Retinal pigment epithelial cell (primary cell): ENCODE data around the gene CLCNKA.

ENCODE experiments used
- DNase-seq: peaks from one replicate; pipeline ENCODE4 v3.0.0-alpha.2; 2010; ENCODE audit warnings: low read depth
- H3K4me3 ChIP-seq: 2 replicates; pipeline ENCODE4 v1.5.1; 2011; ENCODE audit warnings: mild to moderate bottlenecking, low read length, control low read depth, moderate library complexity
- TF ChIP-seq, protein P1 (sequence below): conservative IDR thresholded peaks from 2 replicates; pipeline ENCODE4 v1.5.1; 2011; ENCODE audit warnings: low read depth, low read length, control low read depth, inconsistent platforms

The CLCNKA gene

DNA sequence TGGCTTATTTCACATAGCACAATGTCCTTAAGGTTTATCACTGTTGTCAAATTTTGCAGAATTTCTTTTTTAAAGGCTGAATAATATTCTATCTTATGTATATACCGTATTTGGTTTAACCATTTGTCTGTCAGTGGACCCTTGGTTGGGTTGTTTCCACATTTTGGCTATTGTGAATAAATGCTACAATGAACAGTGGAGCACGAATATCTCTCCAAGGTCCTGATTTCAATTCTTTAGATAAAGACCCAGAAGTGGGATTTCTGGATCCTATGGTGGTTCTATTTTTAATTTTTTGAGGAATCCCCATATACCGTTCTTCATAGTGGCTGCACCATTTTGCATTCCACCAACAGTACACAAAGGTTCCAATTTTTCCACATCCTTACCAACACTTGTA is 40.2 kb upstream of the CLCNKA start:
- no peak for DNase-seq
- H3K4me3 ChIP-seq: no peak overlapping the region
- TF ChIP-seq, protein P1, sequence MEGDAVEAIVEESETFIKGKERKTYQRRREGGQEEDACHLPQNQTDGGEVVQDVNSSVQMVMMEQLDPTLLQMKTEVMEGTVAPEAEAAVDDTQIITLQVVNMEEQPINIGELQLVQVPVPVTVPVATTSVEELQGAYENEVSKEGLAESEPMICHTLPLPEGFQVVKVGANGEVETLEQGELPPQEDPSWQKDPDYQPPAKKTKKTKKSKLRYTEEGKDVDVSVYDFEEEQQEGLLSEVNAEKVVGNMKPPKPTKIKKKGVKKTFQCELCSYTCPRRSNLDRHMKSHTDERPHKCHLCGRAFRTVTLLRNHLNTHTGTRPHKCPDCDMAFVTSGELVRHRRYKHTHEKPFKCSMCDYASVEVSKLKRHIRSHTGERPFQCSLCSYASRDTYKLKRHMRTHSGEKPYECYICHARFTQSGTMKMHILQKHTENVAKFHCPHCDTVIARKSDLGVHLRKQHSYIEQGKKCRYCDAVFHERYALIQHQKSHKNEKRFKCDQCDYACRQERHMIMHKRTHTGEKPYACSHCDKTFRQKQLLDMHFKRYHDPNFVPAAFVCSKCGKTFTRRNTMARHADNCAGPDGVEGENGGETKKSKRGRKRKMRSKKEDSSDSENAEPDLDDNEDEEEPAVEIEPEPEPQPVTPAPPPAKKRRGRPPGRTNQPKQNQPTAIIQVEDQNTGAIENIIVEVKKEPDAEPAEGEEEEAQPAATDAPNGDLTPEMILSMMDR: no peak

DNA sequence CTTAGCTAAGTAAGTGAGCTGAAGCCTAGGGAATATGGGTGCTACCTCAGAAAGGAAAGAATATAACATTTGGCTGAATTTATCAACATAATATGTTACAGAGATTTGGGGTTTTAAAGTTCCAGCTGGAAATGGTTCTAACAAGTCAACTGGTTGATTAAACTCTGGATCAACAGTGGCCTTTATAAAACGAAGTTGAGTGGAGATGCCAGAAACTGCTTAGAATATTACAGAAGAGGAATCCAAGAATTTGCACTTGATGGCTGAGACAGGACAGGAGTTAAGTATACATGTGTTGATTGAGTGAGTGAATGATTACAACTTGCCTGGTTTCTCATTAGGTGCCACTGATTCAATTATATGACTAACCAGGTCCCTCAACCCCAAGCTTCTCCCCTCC is 38.6 kb upstream of the CLCNKA start:
- no peak overlapping the region for H3K4me3 ChIP-seq
- DNase-seq: no peak
- TF ChIP-seq, protein P1: no peak

DNA sequence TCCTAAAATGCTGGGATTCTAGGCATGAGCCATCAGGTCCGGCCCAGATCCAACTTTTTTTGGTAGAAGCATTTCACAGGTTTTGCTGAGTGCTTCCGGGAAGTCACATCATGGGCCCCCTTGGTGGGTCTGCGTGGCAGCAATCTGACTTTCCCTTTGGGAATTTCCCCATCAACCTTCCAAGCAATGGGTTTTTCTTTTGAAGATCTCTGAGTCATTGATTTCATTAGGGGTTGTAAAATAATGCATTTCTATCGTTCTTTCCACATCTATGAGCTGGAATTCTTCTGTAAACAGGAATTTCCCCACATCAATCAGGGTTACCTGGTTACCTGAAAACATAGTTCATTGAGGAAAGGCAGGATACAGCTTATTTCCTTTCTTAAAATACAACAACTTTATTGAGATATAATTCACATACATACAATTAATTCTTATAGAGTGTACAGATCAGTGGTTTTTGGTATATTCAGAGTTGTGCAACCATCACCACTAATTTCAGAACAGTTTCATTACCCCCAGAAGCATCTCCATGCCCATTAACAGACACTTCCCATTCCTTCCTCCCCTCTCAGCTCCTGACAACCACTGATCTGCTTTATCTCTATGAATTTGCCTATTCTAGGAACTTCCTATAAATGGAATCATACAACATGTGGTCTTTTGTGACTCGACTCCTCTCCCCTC is 36.1 kb upstream of the CLCNKA start:
- DNase-seq: no peak
- TF ChIP-seq, protein P1: no peak
- H3K4me3 ChIP-seq: no peak overlapping the region

DNA sequence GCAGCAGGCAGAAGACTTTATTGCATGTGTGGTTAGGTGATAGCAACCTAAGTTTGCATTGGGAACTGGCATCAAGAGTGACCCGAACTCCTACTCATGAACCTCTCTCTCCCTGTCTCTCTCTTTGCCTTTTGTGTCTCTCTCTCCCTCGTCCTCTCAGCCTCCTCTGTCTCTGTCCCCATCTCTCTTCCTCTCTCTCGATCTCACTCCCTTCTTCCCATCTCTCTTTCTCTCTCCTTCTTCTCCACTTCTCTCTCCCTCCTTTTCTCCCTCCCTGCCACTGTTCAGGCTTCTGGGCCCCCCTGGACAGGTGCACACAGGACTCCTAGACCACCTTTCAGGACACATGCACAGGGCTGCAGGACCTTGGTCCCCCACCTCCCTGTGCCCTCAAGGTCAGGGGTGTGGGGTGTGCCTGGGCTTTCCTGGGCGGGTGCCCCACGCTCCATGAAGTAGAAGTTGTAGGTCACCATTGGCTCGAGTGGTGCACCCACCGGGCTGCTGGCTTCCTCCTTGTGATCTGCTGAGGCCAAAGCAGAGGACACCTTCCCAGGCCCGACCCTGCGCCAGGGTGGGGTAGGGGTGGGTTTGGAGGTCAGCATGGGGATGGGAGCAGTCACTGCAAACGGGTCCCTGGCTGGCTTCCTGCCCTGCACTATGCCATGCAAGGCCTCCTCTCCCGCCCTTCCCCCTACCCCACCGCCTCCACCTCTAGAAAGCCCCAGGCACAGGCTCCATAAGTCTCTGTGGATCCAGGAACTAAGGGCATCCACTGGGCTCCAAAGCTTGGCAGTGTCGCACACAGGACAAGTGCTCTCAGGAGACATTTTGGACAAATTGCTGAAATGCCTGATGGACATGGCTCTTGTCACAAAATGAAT is 32.7 kb upstream of the CLCNKA start:
- no peak overlapping the region for H3K4me3 ChIP-seq
- TF ChIP-seq, protein P1: no peak
- no peak for DNase-seq

DNA sequence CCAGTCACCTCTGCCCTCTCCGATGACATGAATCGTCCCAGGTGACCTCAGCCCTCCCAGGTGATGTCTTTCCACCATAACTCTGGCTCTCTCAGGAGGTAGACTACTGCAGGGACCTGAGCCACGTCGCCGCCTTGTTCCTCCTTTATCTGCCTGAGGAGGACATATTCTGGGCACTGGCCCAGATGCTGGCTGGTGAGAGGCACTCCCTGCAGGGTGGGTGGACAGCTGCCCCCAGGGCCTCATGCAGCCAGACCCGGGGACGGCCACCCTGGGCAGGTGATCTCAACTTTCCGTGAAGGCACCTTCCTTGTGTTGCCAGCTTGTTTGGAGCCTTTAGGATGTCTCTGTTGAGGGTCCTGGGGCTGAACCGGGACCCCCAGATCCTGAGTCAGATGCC is 32.1 kb upstream of the CLCNKA start:
- H3K4me3 ChIP-seq: no peak overlapping the region
- DNase-seq: no peak
- TF ChIP-seq, protein P1: no peak

DNA sequence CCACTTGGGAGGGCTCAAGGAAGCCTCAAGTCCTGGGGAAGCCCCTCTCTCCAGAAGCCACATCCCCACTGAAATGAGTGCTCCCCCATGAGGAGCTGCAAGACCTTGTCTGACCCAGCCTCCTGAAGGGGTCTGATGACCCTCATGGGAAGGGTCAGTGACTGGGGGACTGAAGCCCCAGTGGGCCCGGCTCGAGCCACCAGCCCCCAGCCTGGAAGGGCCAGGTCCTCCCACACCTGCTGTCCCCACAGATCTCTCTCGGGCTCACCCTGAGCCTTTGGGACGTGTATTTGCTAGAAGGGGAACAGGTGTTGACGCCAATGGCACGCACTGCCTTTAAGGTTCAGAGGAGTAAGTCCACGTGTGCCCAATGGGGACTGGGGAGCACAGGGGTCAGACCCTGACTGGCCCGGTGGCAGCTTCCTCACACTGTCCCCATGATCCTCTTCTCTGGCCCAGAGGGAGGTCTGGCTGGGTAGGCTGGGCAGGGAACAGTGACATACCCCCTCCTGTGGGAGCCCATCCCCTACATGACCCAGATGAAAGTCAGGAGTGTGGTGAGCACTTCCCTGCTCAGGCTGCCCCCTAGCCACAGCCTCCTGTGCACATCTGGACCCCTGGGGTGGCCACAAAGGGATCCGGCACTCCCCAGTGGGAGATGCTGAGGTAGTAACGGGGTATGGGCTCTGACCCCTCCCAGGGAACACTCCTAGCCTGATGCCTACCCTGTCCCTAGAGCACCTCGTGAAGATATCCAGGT is 30.2 kb upstream of the CLCNKA start:
- no peak overlapping the region for H3K4me3 ChIP-seq
- DNase-seq: no peak
- TF ChIP-seq, protein P1: no peak
